ENCODE data around the gene RBP5.

DNA sequence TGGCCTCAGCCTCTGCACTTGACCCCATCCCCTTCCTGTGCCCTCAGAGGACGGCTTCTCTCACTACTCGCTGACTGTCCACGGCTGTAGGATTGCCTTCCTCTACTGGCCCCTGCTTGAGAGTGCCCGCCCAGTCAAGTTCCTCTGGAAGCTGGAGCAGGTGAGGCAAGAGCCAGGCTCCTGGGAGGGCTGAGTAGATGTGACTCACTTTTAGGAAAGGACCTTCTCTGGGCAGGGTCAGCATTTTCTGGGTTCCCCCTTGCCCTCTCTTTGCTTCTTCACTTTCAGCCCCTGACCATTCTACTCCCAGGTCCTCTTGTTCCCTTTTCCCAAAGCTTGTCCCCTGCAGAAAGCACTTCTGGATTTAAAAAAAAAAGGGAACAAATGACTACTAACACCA lies 9.2 kb upstream of the RBP5 start:
- no peak for TF ChIP-seq EZH2 (IDR thresholded peaks at IDR 0.05; ENCODE audit: low read length, missing control alignments)
- TF ChIP-seq CTCF (conservative IDR thresholded peaks at IDR 0.05 in 1 of 2, IDR thresholded peaks at IDR 0.05 in 1 of 2; ENCODE audit: low read depth in 1 of 2, low read length in 2 of 2) = no peak

All from fibroblast of lung (primary cell).